GM10266 (cell line): Measurements from ENCODE around the gene CDC42BPA.

Experiments
- DNase-seq: peaks from one replicate; pipeline ENCODE4 v3.0.0; 2012; ENCODE audit errors: extremely low spot score
- CTCF ChIP-seq: IDR thresholded peaks from 2 replicates; pipeline ENCODE4 v1.5.1; 2012; ENCODE audit warnings: mild to moderate bottlenecking, low read depth; ENCODE audit not compliant: control insufficient read depth, insufficient read depth; ENCODE audit errors: missing control alignments

Gene CDC42BPA

GRCh38 chr1:227328405-227329019 lies 10.2 kb upstream of the CDC42BPA start:
- no peak for TF ChIP-seq CTCF
- DNase-seq, result no peak

- TF ChIP-seq CTCF, result no peak
- no peak for DNase-seq
Measured at GRCh38 chr1:227325156-227325555, 6.9 kb upstream of the CDC42BPA start.

- DNase-seq, result no peak
Measured at GRCh38 chr1:227323967-227324268, 5.6 kb upstream of the CDC42BPA start.

GRCh38 chr1:227323171-227323966 lies 5.1 kb upstream of the CDC42BPA start:
- TF ChIP-seq CTCF, result no peak

More at GRCh38 chr1:227323967-227324268, 5.6 kb upstream of the CDC42BPA start:
- no peak for TF ChIP-seq CTCF

GRCh38 chr1:227322376-227322775 lies 4.1 kb upstream of the CDC42BPA start:
- DNase-seq, result no peak
- no peak for TF ChIP-seq CTCF

More at GRCh38 chr1:227323171-227323966, 5.1 kb upstream of the CDC42BPA start:
- DNase-seq, result no peak

- TF ChIP-seq CTCF, result no peak
- no peak for DNase-seq
Measured at GRCh38 chr1:227321035-227321434, 2.7 kb upstream of the CDC42BPA start.

GRCh38 chr1:227320476-227320875 lies 2.2 kb upstream of the CDC42BPA start:
- no peak for TF ChIP-seq CTCF
- no peak for DNase-seq
